Measurements from ENCODE around the gene NCKAP5. TPM values are rescaled to one million over a fixed set of nuclear protein-coding genes. Genes with fewer than 3 reads are reported as not detected.

The NCKAP5 gene
- total RNA-seq, 1 experiment from 2014 or later: not detected

DNA sequence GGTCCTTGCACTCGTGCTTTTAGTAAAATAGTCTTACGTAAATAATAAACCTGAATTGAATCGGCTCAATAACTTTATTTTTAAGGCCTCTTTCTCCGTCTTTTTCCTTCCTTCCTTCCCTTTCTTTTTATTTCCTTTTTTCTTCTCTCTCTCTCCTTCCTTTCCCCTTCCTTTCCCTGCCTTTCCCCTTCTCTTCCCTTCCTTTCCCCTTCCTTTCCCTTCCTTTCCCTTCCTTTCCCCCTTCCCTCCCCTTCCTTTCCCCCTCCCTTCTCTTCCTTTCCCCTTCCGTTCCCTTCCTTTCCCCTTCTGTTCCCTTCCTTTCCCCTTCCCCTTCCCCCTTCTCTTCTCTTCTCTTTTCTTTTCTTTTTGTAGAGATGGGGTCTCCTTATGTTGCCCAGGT lies 121.0 kb downstream of the NCKAP5 start:
- intact Hi-C loops (cut with micrococcal nuclease): no loop called here
- DNase-seq (ENCODE audit: unreplicated experiment): no peak
- H3K9me3 Mint-ChIP-seq (ENCODE audit: unreplicated experiment): peaks cover 7% of the 10 kb centered on the region
- H3K27me3 Mint-ChIP-seq (ENCODE audit: insufficient read depth, unreplicated experiment): no peaks in the 10 kb centered on the region
- TF ChIP-seq, protein P1, sequence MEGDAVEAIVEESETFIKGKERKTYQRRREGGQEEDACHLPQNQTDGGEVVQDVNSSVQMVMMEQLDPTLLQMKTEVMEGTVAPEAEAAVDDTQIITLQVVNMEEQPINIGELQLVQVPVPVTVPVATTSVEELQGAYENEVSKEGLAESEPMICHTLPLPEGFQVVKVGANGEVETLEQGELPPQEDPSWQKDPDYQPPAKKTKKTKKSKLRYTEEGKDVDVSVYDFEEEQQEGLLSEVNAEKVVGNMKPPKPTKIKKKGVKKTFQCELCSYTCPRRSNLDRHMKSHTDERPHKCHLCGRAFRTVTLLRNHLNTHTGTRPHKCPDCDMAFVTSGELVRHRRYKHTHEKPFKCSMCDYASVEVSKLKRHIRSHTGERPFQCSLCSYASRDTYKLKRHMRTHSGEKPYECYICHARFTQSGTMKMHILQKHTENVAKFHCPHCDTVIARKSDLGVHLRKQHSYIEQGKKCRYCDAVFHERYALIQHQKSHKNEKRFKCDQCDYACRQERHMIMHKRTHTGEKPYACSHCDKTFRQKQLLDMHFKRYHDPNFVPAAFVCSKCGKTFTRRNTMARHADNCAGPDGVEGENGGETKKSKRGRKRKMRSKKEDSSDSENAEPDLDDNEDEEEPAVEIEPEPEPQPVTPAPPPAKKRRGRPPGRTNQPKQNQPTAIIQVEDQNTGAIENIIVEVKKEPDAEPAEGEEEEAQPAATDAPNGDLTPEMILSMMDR (IDR thresholded peaks at IDR 0.05; ENCODE audit: unreplicated experiment): no peak
- BruUV-seq (replicated peaks): no TSS peak
- no peaks in the 10 kb centered on the region for H3K36me3 Mint-ChIP-seq (ENCODE audit: insufficient read depth, unreplicated experiment)
- H3K27ac Mint-ChIP-seq (ENCODE audit: low read depth, unreplicated experiment): no peak overlapping the region
- peaks cover 9% of the 10 kb centered on the region for H3K4me1 Mint-ChIP-seq (ENCODE audit: insufficient read depth, unreplicated experiment)
- POLR2A ChIA-PET: no interaction called here
- H3K4me3 Mint-ChIP-seq (ENCODE audit: unreplicated experiment): no peak overlapping the region
- CTCF ChIA-PET: interaction anchor here (0.6 kb wide), 1 partner anchor 57 kb away, joined by 3 read pairs; no protein-coding TSS in a partner anchor

DNA sequence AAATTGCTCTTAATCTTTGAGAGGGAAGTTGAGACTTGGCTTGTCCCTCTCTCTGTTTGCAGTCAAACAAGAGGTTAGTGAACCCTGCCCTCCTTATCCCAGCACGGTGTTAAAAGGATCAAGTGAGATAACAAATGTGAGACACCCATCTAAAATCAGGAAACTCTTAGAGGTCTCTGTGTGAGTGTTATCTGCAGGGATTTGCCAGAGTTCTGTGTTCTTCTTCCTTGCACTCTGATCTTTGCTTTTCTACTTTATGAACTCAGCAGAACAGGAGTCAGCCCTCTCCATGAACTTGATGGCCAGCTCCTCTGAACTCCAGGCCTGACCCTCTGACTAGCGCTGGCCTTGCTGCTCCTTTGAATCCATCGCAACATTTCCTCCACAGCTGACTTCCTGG lies 123.8 kb downstream of the NCKAP5 start:
- Mint-ChIP-seq H3K4me3 (ENCODE audit: unreplicated experiment) (no peak overlapping the region), H3K27ac (ENCODE audit: low read depth, unreplicated experiment) (no peak overlapping the region), H3K36me3 (ENCODE audit: insufficient read depth, unreplicated experiment) (no peaks in the 10 kb centered on the region), H3K27me3 (ENCODE audit: insufficient read depth, unreplicated experiment) (no peaks in the 10 kb centered on the region), H3K4me1 (ENCODE audit: insufficient read depth, unreplicated experiment) (no peaks in the 10 kb centered on the region), H3K9me3 (ENCODE audit: unreplicated experiment) (peaks cover 7% of the 10 kb centered on the region)
- intact Hi-C loops (cut with micrococcal nuclease): no loop called here
- ChIA-PET CTCF (no interaction called here), POLR2A (interaction anchor here (0.6 to 0.7 kb wide), 2 partner anchors 12 to 66 kb away, joined by 3 read pairs; no protein-coding TSS in a partner anchor)
- DNase-seq (ENCODE audit: unreplicated experiment): no peak
- no TSS peak for BruUV-seq (replicated peaks)
- TF ChIP-seq, protein P1 (IDR thresholded peaks at IDR 0.05; ENCODE audit: unreplicated experiment): no peak

DNA sequence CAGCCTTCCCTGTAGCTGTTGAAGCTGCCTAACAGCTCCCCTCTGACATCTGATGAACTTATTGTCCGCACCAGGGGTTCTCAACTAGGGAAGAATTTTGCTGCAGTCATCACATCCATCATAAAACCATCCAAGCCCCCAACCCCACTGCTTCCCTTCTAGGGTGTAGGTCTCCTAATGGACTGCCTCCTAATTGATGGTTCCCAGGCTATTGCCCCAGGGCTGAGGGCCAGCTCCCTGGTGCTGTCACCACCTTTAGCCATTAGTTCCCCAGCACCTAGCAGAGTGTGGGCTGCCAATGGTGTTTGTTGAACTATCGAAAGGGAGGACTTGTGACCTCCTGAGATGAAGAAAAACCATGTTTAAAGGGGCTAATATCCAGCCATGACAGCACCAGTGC lies 125.9 kb downstream of the NCKAP5 start:
- Mint-ChIP-seq H3K9me3 (ENCODE audit: unreplicated experiment) (peaks cover 7% of the 10 kb centered on the region), H3K4me1 (ENCODE audit: insufficient read depth, unreplicated experiment) (no peaks in the 10 kb centered on the region), H3K27me3 (ENCODE audit: insufficient read depth, unreplicated experiment) (no peaks in the 10 kb centered on the region), H3K36me3 (ENCODE audit: insufficient read depth, unreplicated experiment) (no peaks in the 10 kb centered on the region), H3K4me3 (ENCODE audit: unreplicated experiment) (no peak overlapping the region), H3K27ac (ENCODE audit: low read depth, unreplicated experiment) (no peak overlapping the region)
- DNase-seq (ENCODE audit: unreplicated experiment): no peak
- BruUV-seq (replicated peaks): no TSS peak
- ChIA-PET CTCF (interaction anchor here (0.5 kb wide), 1 partner anchor 164 kb away, joined by 3 read pairs; no protein-coding TSS in a partner anchor), POLR2A (no interaction called here)
- intact Hi-C loops (cut with micrococcal nuclease): no loop called here
- TF ChIP-seq, protein P1 (IDR thresholded peaks at IDR 0.05; ENCODE audit: unreplicated experiment): no peak

DNA sequence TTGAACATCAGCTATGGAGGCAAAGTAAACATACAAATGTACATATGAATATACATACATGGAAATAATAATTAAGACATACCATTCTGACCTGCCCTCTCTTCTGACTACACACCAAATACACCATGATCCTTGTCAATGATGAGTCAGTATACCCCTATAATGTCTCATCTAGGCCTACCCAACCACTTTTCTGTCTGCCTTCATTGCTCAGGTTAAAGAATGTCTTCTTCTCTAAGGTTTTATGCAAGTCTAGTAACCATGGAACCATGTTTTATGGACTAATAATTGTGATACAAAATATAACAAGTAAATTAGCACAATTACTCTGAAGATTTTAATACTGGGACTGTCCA lies 128.7 kb downstream of the NCKAP5 start:
- H3K4me1 Mint-ChIP-seq (ENCODE audit: insufficient read depth, unreplicated experiment): peaks cover 6% of the 10 kb centered on the region
- BruUV-seq (replicated peaks): no TSS peak
- DNase-seq (ENCODE audit: unreplicated experiment): no peak

More for the DNA sequence above, 128.7 kb downstream of the NCKAP5 start:
- CTCF ChIA-PET: interaction anchor here (0.7 kb wide), 1 partner anchor 58 kb away, joined by 4 read pairs; no protein-coding TSS in a partner anchor
- no peaks in the 10 kb centered on the region for H3K9me3 Mint-ChIP-seq (ENCODE audit: unreplicated experiment)
- TF ChIP-seq, protein P1 (IDR thresholded peaks at IDR 0.05; ENCODE audit: unreplicated experiment): no peak
- intact Hi-C loops (cut with micrococcal nuclease): no loop called here
- H3K4me3 Mint-ChIP-seq (ENCODE audit: unreplicated experiment): no peak overlapping the region
- POLR2A ChIA-PET: no interaction called here
- no peak overlapping the region for H3K27ac Mint-ChIP-seq (ENCODE audit: low read depth, unreplicated experiment)
- no peaks in the 10 kb centered on the region for H3K36me3 Mint-ChIP-seq (ENCODE audit: insufficient read depth, unreplicated experiment)
- H3K27me3 Mint-ChIP-seq (ENCODE audit: insufficient read depth, unreplicated experiment): no peaks in the 10 kb centered on the region

All from MCF 10A (cell line).